Upper lobe of left lung (tissue), 6 donors: ENCODE measurements around the gene MBD3. TPM values are rescaled to one million over a fixed set of nuclear protein-coding genes. Genes with fewer than 3 reads are reported as not detected.

Experiments used
- ATAC-seq, 2 donors: fragments of 200-7000 bp; cut with Tn5 transposase; one replicate each; pipeline ENCODE4 v1.9.1; 2022; ENCODE audit warnings: mild to moderate bottlenecking in 2 of 2, moderate library complexity in 2 of 2; ENCODE audit not compliant: low FRiP score in 2 of 2
- DNase-seq, 2 donors: peaks; one replicate each; pipeline ENCODE4 v3.0.0-alpha.2; 2019 to 2020
- H3K27ac ChIP-seq, 4 donors: fragments of 200-600 bp; sonication (generic); one replicate each; pipeline ENCODE4 v1.5.1; 2016 to 2019
- H3K27me3 ChIP-seq, 4 donors: fragments of 200-600 bp; sonication (generic); one replicate each; pipeline ENCODE4 v1.5.1; 2017 to 2019
- H3K36me3 ChIP-seq, 4 donors: fragments of 200-600 bp; sonication (generic); one replicate each; pipeline ENCODE4 v1.5.1; 2016 to 2019
- H3K4me1 ChIP-seq, 4 donors: fragments of 200-600 bp; sonication (generic); one replicate each; pipeline ENCODE4 v1.5.1; 2018 to 2019
- H3K4me3 ChIP-seq, 4 donors: fragments of 200-600 bp; sonication (generic); one replicate each; pipeline ENCODE4 v1.5.1; 2017 to 2019; ENCODE audit warnings: mild to moderate bottlenecking in 2 of 4, moderate library complexity in 1 of 4
- H3K9me3 ChIP-seq, 4 donors: fragments of 200-600 bp; sonication (generic); one replicate each; pipeline ENCODE4 v1.5.1; 2018 to 2019
- CTCF ChIP-seq, 6 experiments: fragments of 450-650 bp in 4 of 6; fragments of 200-600 bp in 2 of 6; sonication (generic) in 2 of 6; IDR thresholded peaks; one replicate each; pipeline ENCODE4 v1.5.1; 2016 to 2019; ENCODE audit warnings: antibody characterized with exemption in 6 of 6
- EP300 ChIP-seq, 4 donors: sonication (generic); formaldehyde crosslinking; IDR thresholded peaks; one replicate each; pipeline ENCODE4 v1.5.1; 2017; ENCODE audit warnings: antibody characterized with exemption in 4 of 4, control low read depth in 2 of 4
- POLR2A ChIP-seq, 4 donors: fragments of 450-650 bp; IDR thresholded peaks; one replicate each; pipeline ENCODE4 v1.5.1; 2016 to 2017; ENCODE audit warnings: antibody characterized with exemption in 4 of 4, mild to moderate bottlenecking in 2 of 4
- POLR2AphosphoS5 ChIP-seq, 2 donors: sonication (generic); formaldehyde crosslinking; IDR thresholded peaks; one replicate each; pipeline ENCODE4 v1.5.1; 2017; ENCODE audit warnings: antibody characterized with exemption in 2 of 2
- WGBS, 2 donors: methylation state at CpG; one replicate each; pipeline ENCODE4 v1.1.5; 2017 to 2018; 5-methylcytosine and 5-hydroxymethylcytosine counted together
- total RNA-seq, 6 donors: library from RNA; depleted of rRNA in 4 of 6; stranded (reverse); fragments of >200 nt in 4 of 6; gene quantifications; one replicate each; pipeline versions ENCODE4 v1.1.0 to v1.2.1, GENCODE V29; 2016 to 2021
- donor health status: DM: no; HTN: no; CAD: no; lungs with moderate emphysema.
- donor health status: DM: no; HTN: yes; CAD: no; lungs with severe emphysema.

MBD3 gene
- total RNA-seq, 6 donors from 2014 or later, result 65.1 to 158 (median 107) TPM

- TF ChIP-seq POLR2AphosphoS5 (IDR thresholded peaks at IDR 0.05) (no peak), EP300 (IDR thresholded peaks at IDR 0.05) (no peak), CTCF (IDR thresholded peaks at IDR 0.05) (no peak), POLR2A (IDR thresholded peaks at IDR 0.05) (no peak)
- ATAC-seq (peak in 1 of 2 donors; percentile 4), DNase-seq (peak in 1 of 2 donors; percentile 82)
- Histone ChIP-seq H3K36me3 (no peaks in the 10 kb centered on the region), H3K9me3 (no peaks in the 10 kb centered on the region), H3K4me3 (no peak overlapping the region), H3K27ac (no peak overlapping the region), H3K27me3 (peaks cover 0 to 37% (median 14%) of the 10 kb centered on the region in 4 donors), H3K4me1 (peaks cover 0 to 10% (median 3%) of the 10 kb centered on the region in 4 donors)
- 81 to 91% methylated on average over 12 to 21 of the region's 27 CpGs for WGBS, 2 donors
These were observed 64.9 kb downstream of the MBD3 start for GRCh38 chr19:1527650-1528309.

- ATAC-seq (no peak), DNase-seq (no peak)
- no peak for TF ChIP-seq POLR2A (IDR thresholded peaks at IDR 0.05)
- TF ChIP-seq EP300 (IDR thresholded peaks at IDR 0.05), result no peak
- TF ChIP-seq POLR2AphosphoS5 (IDR thresholded peaks at IDR 0.05), result no peak
- TF ChIP-seq CTCF (IDR thresholded peaks at IDR 0.05), result no peak
- WGBS, 2 donors, result 71 to 84% methylated on average over 18 of the region's 18 CpGs
- H3K4me3 ChIP-seq, result no peak overlapping the region
- peaks cover 0 to 37% (median 15%) of the 10 kb centered on the region in 4 donors for H3K27me3 ChIP-seq
- no peaks in the 10 kb centered on the region for H3K36me3 ChIP-seq
- H3K27ac ChIP-seq, result no peak overlapping the region
- H3K4me1 ChIP-seq, result peaks cover 0 to 10% (median 3%) of the 10 kb centered on the region in 4 donors
- no peaks in the 10 kb centered on the region for H3K9me3 ChIP-seq
These were observed 65.6 kb downstream of the MBD3 start for GRCh38 chr19:1526979-1527649.

GRCh38 chr19:1526066-1526778 lies 66.4 kb downstream of the MBD3 start:
- TF ChIP-seq POLR2A (IDR thresholded peaks at IDR 0.05), result no peak
- TF ChIP-seq EP300 (IDR thresholded peaks at IDR 0.05), result no peak
- no peak for TF ChIP-seq CTCF (IDR thresholded peaks at IDR 0.05)
- no peak for TF ChIP-seq POLR2AphosphoS5 (IDR thresholded peaks at IDR 0.05)
- H3K36me3 ChIP-seq, result no peaks in the 10 kb centered on the region
- H3K9me3 ChIP-seq, result no peaks in the 10 kb centered on the region
- H3K4me1 ChIP-seq, result peaks cover 0 to 10% (median 3%) of the 10 kb centered on the region in 4 donors
- DNase-seq (no peak), ATAC-seq (no peak)
- peaks cover 0 to 37% (median 15%) of the 10 kb centered on the region in 4 donors for H3K27me3 ChIP-seq
- no peak overlapping the region for H3K27ac ChIP-seq
- no peak overlapping the region for H3K4me3 ChIP-seq
- 79 to 81% methylated on average over 11 to 27 of the region's 33 CpGs for WGBS, 2 donors

- TF ChIP-seq POLR2AphosphoS5 (IDR thresholded peaks at IDR 0.05) (no peak), EP300 (IDR thresholded peaks at IDR 0.05) (no peak), CTCF (IDR thresholded peaks at IDR 0.05) (no peak), POLR2A (IDR thresholded peaks at IDR 0.05) (no peak)
- Histone ChIP-seq H3K27me3 (peaks cover 0 to 37% (median 15%) of the 10 kb centered on the region in 4 donors), H3K27ac (no peak overlapping the region), H3K9me3 (no peaks in the 10 kb centered on the region), H3K4me3 (no peak overlapping the region), H3K36me3 (no peaks in the 10 kb centered on the region), H3K4me1 (peaks cover 0 to 10% (median 3%) of the 10 kb centered on the region in 4 donors)
- no peak for DNase-seq
- WGBS, 2 donors, result 59 to 67% methylated on average over 17 to 28 of the region's 31 CpGs
- no peak for ATAC-seq
These were observed 67.3 kb downstream of the MBD3 start for GRCh38 chr19:1525343-1525742.
